ENCODE data around the gene KDM6A. TPM values are rescaled to one million over a fixed set of nuclear protein-coding genes. Genes with fewer than 3 reads are reported as not detected.
A peak's percentile ranks its signal among the peaks of the same experiment; 100 is the strongest.
"Not testable (repeated sequence)": the region's sequence is repeated elsewhere in the genome, so short reads cannot be mapped to it uniquely, and the experiment has no call there.

The KDM6A gene
- total RNA-seq, 1 donor from 2014 or later, result 10.2 TPM

- DNase-seq (ENCODE audit: low read depth), result no peak
Observed at GRCh38 chrX:44918722-44919121, 45.7 kb downstream of the KDM6A start.

GRCh38 chrX:44922980-44923379 is 50.0 kb downstream of the KDM6A start:
- DNase-seq (ENCODE audit: low read depth), result no peak

GRCh38 chrX:44927398-44927797 is 54.4 kb downstream of the KDM6A start:
- no peak for DNase-seq (ENCODE audit: low read depth)

- DNase-seq (ENCODE audit: low read depth), result no peak
Observed at GRCh38 chrX:44931441-44931973, 58.5 kb downstream of the KDM6A start.

- no peak for DNase-seq (ENCODE audit: low read depth)
Observed at GRCh38 chrX:44935172-44935571, 62.2 kb downstream of the KDM6A start.

GRCh38 chrX:44935640-44936039 is 62.7 kb downstream of the KDM6A start:
- DNase-seq (ENCODE audit: low read depth), result no peak

GRCh38 chrX:44937606-44938005 is 64.6 kb downstream of the KDM6A start:
- no peak for DNase-seq (ENCODE audit: low read depth)

- no peak for DNase-seq (ENCODE audit: low read depth)
Observed at GRCh38 chrX:44938111-44938510, 65.1 kb downstream of the KDM6A start.

GRCh38 chrX:44940541-44940940 is 67.6 kb downstream of the KDM6A start:
- DNase-seq (ENCODE audit: low read depth), result not testable (repeated sequence)

GRCh38 chrX:44943007-44943406 is 70.0 kb downstream of the KDM6A start:
- no peak for DNase-seq (ENCODE audit: low read depth)

- DNase-seq (ENCODE audit: low read depth), result no peak
Observed at GRCh38 chrX:44944894-44945293, 71.9 kb downstream of the KDM6A start.

- DNase-seq (ENCODE audit: low read depth), result no peak
Observed at GRCh38 chrX:44945736-44946135, 72.7 kb downstream of the KDM6A start.

GRCh38 chrX:44946771-44947170 is 73.8 kb downstream of the KDM6A start:
- peak; percentile 0 for DNase-seq (ENCODE audit: low read depth)

GRCh38 chrX:44947995-44948394 is 75.0 kb downstream of the KDM6A start:
- DNase-seq (ENCODE audit: low read depth), result no peak

GRCh38 chrX:44948406-44948805 is 75.4 kb downstream of the KDM6A start:
- no peak for DNase-seq (ENCODE audit: low read depth)

GRCh38 chrX:44949125-44949524 is 76.1 kb downstream of the KDM6A start:
- no peak for DNase-seq (ENCODE audit: low read depth)

GRCh38 chrX:44950471-44951366 is 77.7 kb downstream of the KDM6A start:
- DNase-seq (ENCODE audit: low read depth), result not testable (repeated sequence)

GRCh38 chrX:44951572-44952067 is 78.6 kb downstream of the KDM6A start:
- DNase-seq (ENCODE audit: low read depth), result no peak

- no peak for DNase-seq (ENCODE audit: low read depth)
Observed at GRCh38 chrX:44952329-44953027, 79.5 kb downstream of the KDM6A start.

GRCh38 chrX:44953734-44954502 is 80.9 kb downstream of the KDM6A start:
- DNase-seq (ENCODE audit: low read depth), result no peak

GRCh38 chrX:44954562-44954961 is 81.6 kb downstream of the KDM6A start:
- no peak for DNase-seq (ENCODE audit: low read depth)
